Glomerular endothelial cell (primary cell): ENCODE results near the gene TGIF2. TPM values are rescaled to one million over a fixed set of nuclear protein-coding genes. Genes with fewer than 3 reads are reported as not detected.
"Not testable (repeated sequence)": the region's sequence is repeated elsewhere in the genome, so short reads cannot be mapped to it uniquely, and the experiment has no call there.

Source experiments
- DNase-seq: peaks from one replicate; pipeline ENCODE4 v3.0.0-alpha.2; 2011; ENCODE audit warnings: low read depth, low spot score; ENCODE audit errors: extremely low read depth
- total RNA-seq: library from RNA; depleted of rRNA; stranded (reverse); fragments of >200 nt; gene quantifications from 2 replicates; pipeline ENCODE4 v1.2.3, GENCODE V29; 2015

TGIF2 gene
- total RNA-seq, 1 donor from 2014 or later: 22.2 TPM

DNA sequence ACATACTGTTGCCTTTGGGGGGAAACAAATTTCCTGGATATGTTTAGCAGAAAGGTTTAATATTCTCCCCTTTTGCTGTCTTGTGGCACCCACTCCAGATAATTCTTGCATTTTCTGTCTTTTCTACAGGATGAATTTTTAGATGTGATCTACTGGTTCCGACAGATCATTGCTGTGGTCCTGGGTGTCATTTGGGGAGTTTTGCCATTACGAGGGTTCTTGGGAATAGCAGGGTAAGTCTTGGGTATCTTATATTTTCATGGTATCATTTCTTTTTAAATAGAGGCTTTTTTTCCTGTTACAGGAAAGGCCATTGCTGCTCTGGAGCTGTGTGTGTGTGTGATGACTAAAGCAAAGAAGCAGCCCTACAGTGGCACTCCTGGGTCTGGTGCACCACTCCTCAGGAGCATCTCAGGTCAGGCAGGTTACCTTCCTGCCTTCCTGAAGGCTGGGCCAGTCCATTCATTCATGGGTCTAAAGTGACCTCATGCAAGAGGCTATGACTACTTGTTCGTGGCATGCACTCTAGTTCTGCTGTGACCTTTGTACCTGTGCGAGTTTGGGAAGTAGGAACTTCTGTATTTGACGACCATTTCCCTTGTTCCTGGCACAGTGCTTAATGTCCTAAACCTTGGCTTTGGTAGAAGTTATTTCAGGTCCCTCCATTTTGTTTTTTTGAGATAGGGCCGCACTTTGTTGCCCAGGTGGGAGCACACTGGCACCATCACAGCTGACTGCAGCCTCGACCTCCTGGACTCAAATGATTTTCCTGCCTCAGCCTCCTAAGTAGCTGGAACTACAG lies 34.4 kb downstream of the TGIF2 start:
- no peak for DNase-seq

GRCh38 chr20:36608388-36608728 lies 35.0 kb downstream of the TGIF2 start:
- not testable (repeated sequence) for DNase-seq

GRCh38 chr20:36611625-36612024 lies 38.2 kb downstream of the TGIF2 start:
- no peak for DNase-seq

GRCh38 chr20:36613974-36614373 lies 40.6 kb downstream of the TGIF2 start:
- no peak for DNase-seq

GRCh38 chr20:36614781-36615557 lies 41.6 kb downstream of the TGIF2 start:
- DNase-seq: no peak

GRCh38 chr20:36620917-36621316 lies 47.5 kb downstream of the TGIF2 start:
- DNase-seq: no peak

- no peak for DNase-seq
These were observed 50.0 kb downstream of the TGIF2 start for GRCh38 chr20:36623444-36623843.

GRCh38 chr20:36624068-36624943 lies 50.9 kb downstream of the TGIF2 start:
- DNase-seq: no peak

GRCh38 chr20:36624944-36625324 lies 51.5 kb downstream of the TGIF2 start:
- DNase-seq: no peak

DNA sequence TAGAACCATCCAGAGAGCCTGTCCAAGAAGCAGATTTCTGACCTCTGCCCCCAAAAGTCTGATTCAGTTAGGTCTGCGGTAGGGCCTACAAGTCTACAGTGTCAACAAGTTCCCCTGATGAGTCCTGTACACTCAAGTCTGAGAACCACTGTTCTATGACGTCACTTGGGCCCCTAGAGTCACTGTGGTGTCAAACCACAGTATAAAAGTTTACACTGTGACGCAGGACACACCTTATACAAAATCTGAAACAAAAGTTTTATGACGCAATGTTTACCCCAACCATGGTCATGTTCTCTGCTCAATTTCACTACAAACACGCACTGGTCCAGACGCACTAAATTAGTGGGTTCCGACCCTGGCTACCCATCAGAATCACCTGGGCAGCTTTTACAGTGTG lies 54.7 kb downstream of the TGIF2 start:
- DNase-seq: no peak

- no peak for DNase-seq
These were observed 56.6 kb downstream of the TGIF2 start for GRCh38 chr20:36629719-36630681.

- no peak for DNase-seq
These were observed 58.2 kb downstream of the TGIF2 start for GRCh38 chr20:36631646-36632045.

DNA sequence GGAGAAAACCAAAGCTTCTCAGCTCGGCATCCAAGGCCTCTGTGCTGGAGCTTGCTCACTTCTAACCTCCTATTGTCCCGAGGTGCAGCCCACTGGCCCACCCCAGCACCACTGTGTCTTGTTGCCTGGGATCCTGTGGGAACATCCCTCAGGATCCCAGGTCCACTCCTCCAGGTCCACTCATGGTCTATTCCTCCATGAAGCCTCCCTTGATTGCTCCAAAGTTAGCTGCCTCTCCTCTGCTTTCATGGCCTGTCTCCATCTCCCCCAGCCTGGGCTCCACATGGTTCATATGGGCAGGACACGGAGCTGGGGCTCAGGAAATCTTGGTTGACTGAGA lies 58.7 kb downstream of the TGIF2 start:
- no peak for DNase-seq

GRCh38 chr20:36632487-36633284 lies 59.3 kb downstream of the TGIF2 start:
- DNase-seq: no peak

- DNase-seq: no peak
These were observed 59.9 kb downstream of the TGIF2 start for GRCh38 chr20:36633285-36633772.

- no peak for DNase-seq
These were observed 60.9 kb downstream of the TGIF2 start for GRCh38 chr20:36634342-36634741.

GRCh38 chr20:36638876-36639400 lies 65.5 kb downstream of the TGIF2 start:
- DNase-seq: not testable (repeated sequence)

GRCh38 chr20:36641506-36641843 lies 68.1 kb downstream of the TGIF2 start:
- no peak for DNase-seq

DNA sequence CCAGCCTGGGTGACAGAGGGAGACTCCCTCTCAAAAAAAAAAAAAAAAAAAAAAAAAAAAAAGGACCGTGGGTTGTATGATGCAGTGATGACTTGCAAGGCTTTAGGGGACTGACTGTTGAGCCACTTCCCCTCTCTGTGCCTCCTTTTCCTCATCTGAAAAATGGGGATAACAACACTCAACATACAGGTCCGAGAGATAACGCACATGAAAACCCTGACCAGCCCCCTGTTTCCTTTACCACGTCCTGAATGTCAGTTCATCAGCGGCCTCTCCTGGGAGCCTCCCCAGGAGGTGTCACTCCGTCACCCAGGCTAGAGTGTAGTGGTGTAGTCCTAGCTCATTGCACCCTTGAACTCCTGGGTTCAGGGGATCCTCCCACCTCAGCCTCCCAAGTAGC lies 68.7 kb downstream of the TGIF2 start:
- DNase-seq: no peak
